Thyroid gland (tissue), 4 donors: ENCODE results near the gene TTI1.

Experiments
- POLR2A ChIP-seq, 2 donors: fragments of 450-650 bp; IDR thresholded peaks; one replicate each; pipeline ENCODE4 v1.6.1; 2017; ENCODE audit warnings: antibody characterized with exemption in 2 of 2, mild to moderate bottlenecking in 2 of 2, moderate library complexity in 1 of 2
- TF ChIP-seq, protein P1 (sequence below), 6 experiments: fragments of 200-600 bp in 3 of 6; fragments of 450-650 bp in 3 of 6; sonication (generic) in 3 of 6; IDR thresholded peaks; one replicate each; pipeline ENCODE4 v1.5.1; 2016 to 2019; ENCODE audit warnings: antibody characterized with exemption in 6 of 6, mild to moderate bottlenecking in 2 of 6, inconsistent platforms in 1 of 6, moderate library complexity in 1 of 6

DNA sequence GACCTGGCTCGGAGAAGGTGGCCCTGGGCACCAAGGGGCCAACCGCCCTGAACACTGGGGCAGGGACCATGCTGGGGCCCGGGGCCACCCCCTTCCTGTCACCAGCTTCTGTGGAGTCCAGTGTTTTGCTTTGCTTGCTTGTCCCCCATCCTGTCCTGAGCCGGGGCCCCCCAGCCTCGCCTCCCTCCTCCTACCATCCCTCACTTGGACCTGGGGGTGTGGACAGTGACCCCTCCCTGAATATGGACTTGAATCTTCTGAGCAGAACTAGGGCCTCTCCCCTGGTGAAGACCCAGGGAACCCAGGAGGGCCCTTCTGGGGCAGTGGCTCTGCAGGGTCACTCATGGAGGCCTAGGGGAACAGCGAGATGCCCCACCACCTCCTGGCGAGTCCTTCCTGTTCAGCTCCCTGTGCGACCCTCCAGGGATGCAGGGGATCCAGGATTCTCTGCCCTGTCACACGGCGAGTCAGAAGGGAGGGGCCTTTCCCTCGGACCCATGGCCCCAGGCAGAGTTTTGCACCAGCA is 88.7 kb downstream of the TTI1 start:
- TF ChIP-seq, protein P1, sequence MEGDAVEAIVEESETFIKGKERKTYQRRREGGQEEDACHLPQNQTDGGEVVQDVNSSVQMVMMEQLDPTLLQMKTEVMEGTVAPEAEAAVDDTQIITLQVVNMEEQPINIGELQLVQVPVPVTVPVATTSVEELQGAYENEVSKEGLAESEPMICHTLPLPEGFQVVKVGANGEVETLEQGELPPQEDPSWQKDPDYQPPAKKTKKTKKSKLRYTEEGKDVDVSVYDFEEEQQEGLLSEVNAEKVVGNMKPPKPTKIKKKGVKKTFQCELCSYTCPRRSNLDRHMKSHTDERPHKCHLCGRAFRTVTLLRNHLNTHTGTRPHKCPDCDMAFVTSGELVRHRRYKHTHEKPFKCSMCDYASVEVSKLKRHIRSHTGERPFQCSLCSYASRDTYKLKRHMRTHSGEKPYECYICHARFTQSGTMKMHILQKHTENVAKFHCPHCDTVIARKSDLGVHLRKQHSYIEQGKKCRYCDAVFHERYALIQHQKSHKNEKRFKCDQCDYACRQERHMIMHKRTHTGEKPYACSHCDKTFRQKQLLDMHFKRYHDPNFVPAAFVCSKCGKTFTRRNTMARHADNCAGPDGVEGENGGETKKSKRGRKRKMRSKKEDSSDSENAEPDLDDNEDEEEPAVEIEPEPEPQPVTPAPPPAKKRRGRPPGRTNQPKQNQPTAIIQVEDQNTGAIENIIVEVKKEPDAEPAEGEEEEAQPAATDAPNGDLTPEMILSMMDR (IDR thresholded peaks at IDR 0.05), result no peak
- TF ChIP-seq POLR2A (IDR thresholded peaks at IDR 0.05), result no peak
